Left lung (tissue), 10 donors: ENCODE data around the gene PRR19. TPM values are rescaled to one million over a fixed set of nuclear protein-coding genes. Genes with fewer than 3 reads are reported as not detected.

Experiments
- ATAC-seq: fragments of 200-7000 bp; cut with Tn5 transposase; one replicate; pipeline ENCODE4 v1.9.1; 2020; ENCODE audit warnings: moderate library complexity
- DNase-seq, 4 donors: peaks; one replicate each; pipeline ENCODE4 v3.0.0-alpha.2; 2013 to 2020
- H3K27ac ChIP-seq, 2 donors: fragments of 200-600 bp; sonication (generic) in 1 of 2; one replicate each; pipeline versions ENCODE4 v1.5.0 to v1.8.0; 2020 to 2021
- H3K27me3 ChIP-seq, 2 donors: fragments of 200-600 bp; sonication (generic) in 1 of 2; one replicate each; pipeline versions ENCODE4 v1.5.0 to v1.8.0; 2020 to 2021
- H3K36me3 ChIP-seq, 2 donors: fragments of 200-600 bp; sonication (generic) in 1 of 2; one replicate each; pipeline versions ENCODE4 v1.5.0 to v1.8.0; 2020 to 2021
- H3K4me1 ChIP-seq, 2 donors: fragments of 200-600 bp; one replicate each; pipeline ENCODE4 v1.8.0; 2021
- H3K4me3 ChIP-seq, 2 donors: fragments of 200-600 bp; sonication (generic) in 1 of 2; one replicate each; pipeline versions ENCODE4 v1.5.0 to v1.8.0; 2020 to 2021; ENCODE audit warnings: mild to moderate bottlenecking in 1 of 2
- H3K9me3 ChIP-seq, 2 donors: fragments of 200-600 bp; sonication (generic) in 1 of 2; one replicate each; pipeline versions ENCODE4 v1.5.0 to v1.8.0; 2020 to 2021
- intact Hi-C, 2 donors: fragments of 100-400 bp; cut with DNase I; formaldehyde crosslinking; loops; one replicate each; pipeline versions ENCODE4 v1.11.2 to v1.14.2; 2022
- polyA plus RNA-seq, 6 donors: library from polyadenylated mRNA; unstranded; fragments of 120-200 nt; gene quantifications; one replicate each; pipeline ENCODE4 v1.2.1, GENCODE V29; 2013; ENCODE audit not compliant: insufficient read length in 6 of 6
- total RNA-seq, 2 donors: library from RNA; stranded (reverse); fragmentation: NEBNext Ultra II Directional; extraction: Animal tissue kit (Norgen Biotek cat#: 25700); gene quantifications; one replicate each; pipeline ENCODE4 v1.2.1, GENCODE V29; 2021
- TF ChIP-seq, protein P1 (sequence below), 2 donors: fragments of 200-600 bp; sonication (generic) in 1 of 2; IDR thresholded peaks; one replicate each; pipeline versions ENCODE4 v1.5.0 to v1.8.0; 2021; ENCODE audit warnings: antibody characterized with exemption in 2 of 2
- donor health status: DM: no; HTN: yes; CAD: no.
- donor health status: DM: no; HTN: no; CAD: no.

PRR19 gene
- total and polyA plus RNA-seq, 8 donors: 1.1 to 2.6 (median 1.4) TPM

DNA sequence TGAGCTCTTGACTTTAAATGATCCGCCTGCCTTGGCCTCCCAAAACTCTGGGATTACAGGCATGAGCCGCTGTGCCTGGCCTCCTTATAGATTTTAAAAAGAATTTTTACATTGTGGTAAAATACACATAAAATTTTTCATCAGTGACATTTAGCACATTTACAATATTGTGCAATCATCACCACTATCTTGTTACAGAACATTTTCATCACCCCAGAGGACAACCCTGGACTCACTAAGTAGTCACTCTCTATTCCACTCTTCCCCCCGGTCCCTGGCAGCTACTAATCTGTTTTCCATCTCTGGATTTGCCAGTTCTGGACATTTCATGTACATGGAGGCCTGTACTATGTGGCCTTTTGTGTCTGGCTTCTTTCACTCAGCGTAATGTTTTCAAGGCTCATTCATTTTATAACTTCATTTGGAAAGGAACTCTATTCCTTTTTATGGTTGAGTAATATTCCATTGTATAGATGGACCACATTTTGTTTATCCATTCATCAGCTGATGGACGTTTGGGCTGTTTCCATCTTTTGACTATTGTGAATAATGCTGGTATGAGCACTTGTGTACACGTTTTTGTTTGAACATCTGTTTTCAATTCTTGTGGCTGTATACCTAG is 43.4 kb downstream of the PRR19 start:
- no peak for ATAC-seq
- Histone ChIP-seq H3K27me3 (no peaks in the 10 kb centered on the region), H3K27ac (no peak overlapping the region), H3K36me3 (peaks cover 0 to 24% of the 10 kb centered on the region in 2 donors), H3K9me3 (no peaks in the 10 kb centered on the region), H3K4me1 (peaks cover 0 to 14% of the 10 kb centered on the region in 2 donors), H3K4me3 (no peak overlapping the region)
- no peak for DNase-seq
- TF ChIP-seq, protein P1, sequence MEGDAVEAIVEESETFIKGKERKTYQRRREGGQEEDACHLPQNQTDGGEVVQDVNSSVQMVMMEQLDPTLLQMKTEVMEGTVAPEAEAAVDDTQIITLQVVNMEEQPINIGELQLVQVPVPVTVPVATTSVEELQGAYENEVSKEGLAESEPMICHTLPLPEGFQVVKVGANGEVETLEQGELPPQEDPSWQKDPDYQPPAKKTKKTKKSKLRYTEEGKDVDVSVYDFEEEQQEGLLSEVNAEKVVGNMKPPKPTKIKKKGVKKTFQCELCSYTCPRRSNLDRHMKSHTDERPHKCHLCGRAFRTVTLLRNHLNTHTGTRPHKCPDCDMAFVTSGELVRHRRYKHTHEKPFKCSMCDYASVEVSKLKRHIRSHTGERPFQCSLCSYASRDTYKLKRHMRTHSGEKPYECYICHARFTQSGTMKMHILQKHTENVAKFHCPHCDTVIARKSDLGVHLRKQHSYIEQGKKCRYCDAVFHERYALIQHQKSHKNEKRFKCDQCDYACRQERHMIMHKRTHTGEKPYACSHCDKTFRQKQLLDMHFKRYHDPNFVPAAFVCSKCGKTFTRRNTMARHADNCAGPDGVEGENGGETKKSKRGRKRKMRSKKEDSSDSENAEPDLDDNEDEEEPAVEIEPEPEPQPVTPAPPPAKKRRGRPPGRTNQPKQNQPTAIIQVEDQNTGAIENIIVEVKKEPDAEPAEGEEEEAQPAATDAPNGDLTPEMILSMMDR (IDR thresholded peaks at IDR 0.05): no peak
- intact Hi-C loops: no loop called here

GRCh38 chr19:42348211-42348610 is 46.3 kb downstream of the PRR19 start:
- Histone ChIP-seq H3K36me3 (peaks cover 0 to 20% of the 10 kb centered on the region in 2 donors), H3K9me3 (no peaks in the 10 kb centered on the region), H3K27ac (no peak overlapping the region), H3K4me3 (no peak overlapping the region), H3K27me3 (no peaks in the 10 kb centered on the region), H3K4me1 (peaks cover 0 to 14% of the 10 kb centered on the region in 2 donors)
- DNase-seq (peak in 1 of 4 donors; percentile 49), ATAC-seq (no peak)
- TF ChIP-seq, protein P1 (IDR thresholded peaks at IDR 0.05): no peak
- intact Hi-C loops: no loop called here

- TF ChIP-seq, protein P1 (IDR thresholded peaks at IDR 0.05): no peak
- DNase-seq: no peak
- Histone ChIP-seq H3K27me3 (no peaks in the 10 kb centered on the region), H3K36me3 (peaks cover 0 to 23% of the 10 kb centered on the region in 2 donors), H3K27ac (no peak overlapping the region), H3K4me1 (peaks cover 0 to 14% of the 10 kb centered on the region in 2 donors), H3K9me3 (no peaks in the 10 kb centered on the region), H3K4me3 (no peak overlapping the region)
- intact Hi-C loops: no loop called here
- no peak for ATAC-seq
Observed at GRCh38 chr19:42349378-42350107, 47.6 kb downstream of the PRR19 start.

DNA sequence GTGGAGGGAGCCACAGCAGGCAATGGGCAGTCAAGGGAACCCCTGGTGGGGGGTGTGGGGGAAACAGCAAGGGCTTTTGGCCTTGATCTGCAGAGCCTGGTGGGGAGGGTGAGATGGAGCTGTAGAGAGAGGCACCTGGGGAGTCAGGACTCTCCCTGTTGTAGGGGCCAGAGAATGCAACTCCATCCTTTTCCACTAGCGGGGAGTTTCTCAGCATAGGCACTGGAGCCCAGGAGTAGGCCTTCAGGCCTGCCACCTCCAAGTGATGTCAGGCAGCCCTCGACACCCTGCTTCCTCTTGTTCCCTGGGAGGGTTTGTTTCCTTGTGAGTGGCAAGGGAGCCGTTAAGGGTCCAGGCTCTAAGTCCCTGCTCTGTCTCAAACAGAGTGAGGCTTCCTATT is 48.5 kb downstream of the PRR19 start:
- TF ChIP-seq, protein P1 (IDR thresholded peaks at IDR 0.05): no peak
- H3K9me3 ChIP-seq: no peaks in the 10 kb centered on the region
- DNase-seq: no peak
- peaks cover 0 to 14% of the 10 kb centered on the region in 2 donors for H3K4me1 ChIP-seq
- H3K4me3 ChIP-seq: no peak overlapping the region
- ATAC-seq: no peak
- H3K27me3 ChIP-seq: no peaks in the 10 kb centered on the region
- intact Hi-C loops: no loop called here
- H3K27ac ChIP-seq: no peak overlapping the region
- H3K36me3 ChIP-seq: peaks cover 0 to 22% of the 10 kb centered on the region in 2 donors

GRCh38 chr19:42351079-42351735 is 49.3 kb downstream of the PRR19 start:
- Histone ChIP-seq H3K27me3 (no peaks in the 10 kb centered on the region), H3K36me3 (peaks cover 0 to 30% of the 10 kb centered on the region in 2 donors), H3K9me3 (no peaks in the 10 kb centered on the region), H3K27ac (no peak overlapping the region), H3K4me3 (no peak overlapping the region), H3K4me1 (peaks cover 0 to 14% of the 10 kb centered on the region in 2 donors)
- ATAC-seq: no peak
- TF ChIP-seq, protein P1 (IDR thresholded peaks at IDR 0.05): no peak
- DNase-seq: no peak
- intact Hi-C loops: no loop called here
